SK-N-SH treated with all-trans-retinoic acid at 6 μM for 48 hours (cell line): ENCODE data around the gene ZNF14.
"Not testable (repeated sequence)": the region's sequence is repeated elsewhere in the genome, so short reads cannot be mapped to it uniquely, and the experiment has no call there.

ENCODE experiments used
- ARNTL ChIP-seq: fragments of 450-650 bp; formaldehyde crosslinking; IDR thresholded peaks from 2 replicates; pipeline ENCODE4 v1.5.0; 2020; ENCODE audit warnings: low read depth, mild to moderate bottlenecking, moderate library complexity, borderline replicate concordance
- CSDC2 ChIP-seq: fragments of 250-450 bp; sonication (Bioruptor Pico); IDR thresholded peaks from 2 replicates; pipeline ENCODE4 v1.5.0; 2020; ENCODE audit warnings: mild to moderate bottlenecking, moderate library complexity
- ESRRG ChIP-seq: fragments of 250-450 bp; sonication (Bioruptor Pico); IDR thresholded peaks from 2 replicates; pipeline ENCODE4 v1.6.1; 2021; ENCODE audit warnings: mild to moderate bottlenecking
- GLIS3 ChIP-seq: fragments of 250-450 bp; sonication (Bioruptor Pico); IDR thresholded peaks from 2 replicates; pipeline ENCODE4 v1.5.0; 2020; ENCODE audit warnings: mild to moderate bottlenecking, moderate library complexity
- ISL1 ChIP-seq: fragments of 250-450 bp; sonication (Bioruptor Pico); IDR thresholded peaks from 2 replicates; pipeline ENCODE4 v2.1.2; 2022; ENCODE audit warnings: mild to moderate bottlenecking, moderate library complexity
- POU6F1 ChIP-seq: fragments of 250-450 bp; sonication (Bioruptor Pico); IDR thresholded peaks from 2 replicates; pipeline ENCODE4 v1.8.0; 2021; ENCODE audit warnings: low read depth, mild to moderate bottlenecking, moderate library complexity, borderline replicate concordance
- PPARA ChIP-seq: fragments of 250-450 bp; sonication (Bioruptor Pico); IDR thresholded peaks from 2 replicates; pipeline ENCODE4 v1.5.0; 2020; ENCODE audit warnings: mild to moderate bottlenecking, borderline replicate concordance
- SNAI2 ChIP-seq: fragments of 250-450 bp; sonication (Bioruptor Pico); IDR thresholded peaks from 2 replicates; pipeline ENCODE4 v1.5.0; 2020; ENCODE audit warnings: mild to moderate bottlenecking, moderate library complexity
- TCF4 ChIP-seq: fragments of 250-450 bp; sonication (Bioruptor Pico); IDR thresholded peaks from 2 replicates; pipeline ENCODE4 v1.8.0; 2021; ENCODE audit warnings: mild to moderate bottlenecking, moderate library complexity, borderline replicate concordance
- ZC3H10 ChIP-seq: fragments of 250-450 bp; sonication (Bioruptor Pico); IDR thresholded peaks from 2 replicates; pipeline ENCODE4 v1.5.1; 2021; ENCODE audit warnings: mild to moderate bottlenecking, moderate library complexity
- ZFP3 ChIP-seq: fragments of 250-450 bp; sonication (Bioruptor Pico); IDR thresholded peaks from 2 replicates; pipeline ENCODE4 v1.5.0; 2020; ENCODE audit warnings: mild to moderate bottlenecking, moderate library complexity
- ZFP30 ChIP-seq: fragments of 450-650 bp; formaldehyde crosslinking; IDR thresholded peaks from 2 replicates; pipeline ENCODE4 v1.5.0; 2022; ENCODE audit warnings: mild to moderate bottlenecking, moderate library complexity
- TF ChIP-seq, protein P1 (sequence below): fragments of 250-450 bp; sonication (Bioruptor Pico); IDR thresholded peaks from 2 replicates; pipeline ENCODE4 v1.8.0; 2020; ENCODE audit warnings: mild to moderate bottlenecking, moderate library complexity, borderline replicate concordance
- TF ChIP-seq, protein P2 (sequence below): fragments of 250-450 bp; sonication (Bioruptor Pico); IDR thresholded peaks from 2 replicates; pipeline ENCODE4 v1.5.1; 2020; ENCODE audit warnings: low read depth, mild to moderate bottlenecking, moderate library complexity

DNA sequence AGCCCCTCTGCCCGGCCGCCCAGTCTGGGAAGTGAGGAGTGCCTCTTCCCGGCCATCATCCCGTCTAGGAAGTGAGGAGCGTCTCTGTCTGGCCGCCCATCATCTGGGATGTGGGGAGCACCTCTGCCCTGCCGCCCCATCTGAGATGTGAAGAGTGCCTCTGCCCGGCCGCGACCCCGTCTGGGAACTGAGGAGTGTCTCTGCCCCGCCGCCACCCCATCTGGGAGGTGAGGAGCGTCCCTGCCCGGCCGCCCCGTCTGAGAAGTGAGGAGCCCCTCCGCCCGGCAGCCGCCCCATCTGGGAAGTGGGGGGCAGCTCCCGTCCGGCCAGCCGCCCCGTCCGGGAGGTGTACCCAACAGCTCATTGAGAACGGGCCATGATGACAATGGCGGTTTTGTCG, 37.1 kb upstream of the ZNF14 start:
- not testable (repeated sequence) for TF ChIP-seq ZC3H10 (CRISPR knock-in tag); CSDC2 (CRISPR knock-in tag); POU6F1 (CRISPR knock-in tag); ISL1 (CRISPR knock-in tag); ESRRG; ZFP3 (CRISPR knock-in tag); GLIS3 (CRISPR knock-in tag); SNAI2 (CRISPR knock-in tag); PPARA; ARNTL (CRISPR knock-in tag); ZFP30; TCF4 (CRISPR knock-in tag)
- TF ChIP-seq, protein P1, sequence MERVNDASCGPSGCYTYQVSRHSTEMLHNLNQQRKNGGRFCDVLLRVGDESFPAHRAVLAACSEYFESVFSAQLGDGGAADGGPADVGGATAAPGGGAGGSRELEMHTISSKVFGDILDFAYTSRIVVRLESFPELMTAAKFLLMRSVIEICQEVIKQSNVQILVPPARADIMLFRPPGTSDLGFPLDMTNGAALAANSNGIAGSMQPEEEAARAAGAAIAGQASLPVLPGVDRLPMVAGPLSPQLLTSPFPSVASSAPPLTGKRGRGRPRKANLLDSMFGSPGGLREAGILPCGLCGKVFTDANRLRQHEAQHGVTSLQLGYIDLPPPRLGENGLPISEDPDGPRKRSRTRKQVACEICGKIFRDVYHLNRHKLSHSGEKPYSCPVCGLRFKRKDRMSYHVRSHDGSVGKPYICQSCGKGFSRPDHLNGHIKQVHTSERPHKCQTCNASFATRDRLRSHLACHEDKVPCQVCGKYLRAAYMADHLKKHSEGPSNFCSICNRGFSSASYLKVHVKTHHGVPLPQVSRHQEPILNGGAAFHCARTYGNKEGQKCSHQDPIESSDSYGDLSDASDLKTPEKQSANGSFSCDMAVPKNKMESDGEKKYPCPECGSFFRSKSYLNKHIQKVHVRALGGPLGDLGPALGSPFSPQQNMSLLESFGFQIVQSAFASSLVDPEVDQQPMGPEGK (CRISPR knock-in tag): not testable (repeated sequence)
- TF ChIP-seq, protein P2, sequence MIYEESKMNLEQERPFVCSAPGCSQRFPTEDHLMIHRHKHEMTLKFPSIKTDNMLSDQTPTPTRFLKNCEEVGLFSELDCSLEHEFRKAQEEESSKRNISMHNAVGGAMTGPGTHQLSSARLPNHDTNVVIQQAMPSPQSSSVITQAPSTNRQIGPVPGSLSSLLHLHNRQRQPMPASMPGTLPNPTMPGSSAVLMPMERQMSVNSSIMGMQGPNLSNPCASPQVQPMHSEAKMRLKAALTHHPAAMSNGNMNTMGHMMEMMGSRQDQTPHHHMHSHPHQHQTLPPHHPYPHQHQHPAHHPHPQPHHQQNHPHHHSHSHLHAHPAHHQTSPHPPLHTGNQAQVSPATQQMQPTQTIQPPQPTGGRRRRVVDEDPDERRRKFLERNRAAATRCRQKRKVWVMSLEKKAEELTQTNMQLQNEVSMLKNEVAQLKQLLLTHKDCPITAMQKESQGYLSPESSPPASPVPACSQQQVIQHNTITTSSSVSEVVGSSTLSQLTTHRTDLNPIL (CRISPR knock-in tag): not testable (repeated sequence)
